ENCODE data around the gene KCNAB1. TPM values are rescaled to one million over a fixed set of nuclear protein-coding genes. Genes with fewer than 3 reads are reported as not detected.
"Not testable (repeated sequence)": the region's sequence is repeated elsewhere in the genome, so short reads cannot be mapped to it uniquely, and the experiment has no call there.

Gene KCNAB1
- total and polyA plus RNA-seq, 2 of the 8 experiments (the other 6 are each of a cell fraction or from before 2014, with no cell fraction given) = 0.51 to 2.3 TPM

- no peak for TF ChIP-seq BACH1 (IDR thresholded peaks at IDR 0.05; ENCODE audit: low read length)
- no peak for TF ChIP-seq CBX5 (IDR thresholded peaks at IDR 0.05; ENCODE audit: low read depth, low read length)
- TF ChIP-seq NANOG (IDR thresholded peaks at IDR 0.05; ENCODE audit: insufficient read depth, low read depth, low read length, poor library complexity, severe bottlenecking) = no peak
- no peak for TF ChIP-seq TAF7 (optimal IDR thresholded peaks at IDR 0.05; ENCODE audit: borderline replicate concordance, low read depth, low read length)
- TF ChIP-seq POLR2AphosphoS5 (IDR thresholded peaks at IDR 0.05; ENCODE audit: low read depth, low read length) = no peak
- no peak for TF ChIP-seq GABPA (IDR thresholded peaks at IDR 0.05; ENCODE audit: borderline replicate concordance, insufficient read depth, low read length)
- TF ChIP-seq CREB1 (IDR thresholded peaks at IDR 0.05) = no peak
Observed at GRCh38 chr3:156094391-156094790, 26.0 kb upstream of the KCNAB1 start (continued).

GRCh38 chr3:156095652-156096051, 24.7 kb upstream of the KCNAB1 start:
- H3K79me1 ChIP-seq (ENCODE audit: low read depth, low read length); H3K14ac ChIP-seq (ENCODE audit: insufficient read length); H4K20me1 ChIP-seq (replicated peaks in 1 of 2; ENCODE audit: control insufficient read depth in 1 of 2, insufficient read depth in 2 of 2, low read length in 2 of 2); H3K56ac ChIP-seq (replicated peaks; ENCODE audit: insufficient read length, low read depth, low read length); H3K23ac ChIP-seq (ENCODE audit: insufficient read length); DNase-seq (ENCODE audit: low read depth in 1 of 2, low spot score in 2 of 2); H4K5ac ChIP-seq (ENCODE audit: insufficient read length, low read depth, low read length); H3K4me2 ChIP-seq (ENCODE audit: insufficient read depth in 1 of 2, low read depth in 2 of 2, low read length in 2 of 2); H2AFZ ChIP-seq (ENCODE audit: low read length); H2BK5ac ChIP-seq (ENCODE audit: low read depth, low read length); H2AK5ac ChIP-seq (ENCODE audit: low read depth, low read length); H3K27me3 ChIP-seq (replicated peaks in 1 of 4; ENCODE audit: control insufficient read depth in 3 of 4, extremely low read depth in 1 of 4, insufficient read depth in 3 of 4, low read length in 3 of 4); H3K23me2 ChIP-seq (ENCODE audit: low read depth, low read length); H3K9me3 ChIP-seq (ENCODE audit: insufficient read depth in 2 of 2, low read depth in 1 of 2, low read length in 1 of 2); H3K4ac ChIP-seq (replicated peaks; ENCODE audit: insufficient read length, low read depth, low read length); FAIRE-seq; H2BK15ac ChIP-seq (ENCODE audit: low read length); H4K8ac ChIP-seq (ENCODE audit: extremely low read depth, insufficient read depth, low read length); H2BK20ac ChIP-seq (ENCODE audit: low read length); H3K27ac ChIP-seq (ENCODE audit: low read depth, low read length); H2BK12ac ChIP-seq (ENCODE audit: low read depth, low read length); H3K4me1 ChIP-seq (replicated peaks in 1 of 4; ENCODE audit: control insufficient read depth in 3 of 4, insufficient read depth in 4 of 4, low read length in 3 of 4); POLR2A ChIA-PET (ENCODE audit: partially characterized antibody); H3K9ac ChIP-seq (replicated peaks in 1 of 4; ENCODE audit: extremely low read depth in 1 of 4, low read depth in 3 of 4, low read length in 3 of 4); H2BK120ac ChIP-seq (replicated peaks; ENCODE audit: low read depth, low read length); H4K91ac ChIP-seq (replicated peaks; ENCODE audit: insufficient read length, low read length); H3K36me3 ChIP-seq (ENCODE audit: control insufficient read depth in 2 of 4, insufficient read depth in 4 of 4, low read length in 3 of 4); H3K79me2 ChIP-seq (ENCODE audit: control insufficient read depth in 1 of 2, insufficient read depth in 2 of 2, low read length in 2 of 2); H3K18ac ChIP-seq (ENCODE audit: extremely low read depth, low read length); H3K4me3 ChIP-seq (ENCODE audit: extremely low read depth in 1 of 4, insufficient read depth in 2 of 4, low read depth in 3 of 4, low read length in 4 of 4): not testable (repeated sequence)
- WGBS, 2 experiments (ENCODE audit: extremely low coverage in 1 of 2, insufficient coverage in 1 of 2, insufficient read length in 1 of 2, insufficient replicate concordance in 2 of 2, low coverage in 1 of 2, low lambda C conversion rate in 2 of 2, missing lambda C conversion rate in 1 of 2) = 84% methylated on average over 4 of the region's 4 CpGs; no CpG with 5 or more reads in 1 of the 2 experiments
- CTCF ChIA-PET (ENCODE audit: partially characterized antibody) = interaction anchor here (1.7 kb wide), 1 partner anchor 10 kb away, joined by 6 read pairs; no protein-coding TSS in a partner anchor

Measured in H1 (cell line).